Measurements from ENCODE around the gene ZNF579.
"Not testable (repeated sequence)": the region's sequence is repeated elsewhere in the genome, so short reads cannot be mapped to it uniquely, and the experiment has no call there.

ZNF579 gene

GRCh38 chr19:55593096-55593772 is 12.6 kb upstream of the ZNF579 start:
- no peak for FAIRE-seq
- TF ChIP-seq POLR2A (IDR thresholded peaks at IDR 0.05; ENCODE audit: low read depth, low read length) = no peak
- DNase-seq (ENCODE audit: insufficient read length, low spot score) = no peak

GRCh38 chr19:55592391-55593090 is 11.9 kb upstream of the ZNF579 start:
- no peak for DNase-seq (ENCODE audit: insufficient read length, low spot score)
- FAIRE-seq = no peak
- no peak for TF ChIP-seq POLR2A (IDR thresholded peaks at IDR 0.05; ENCODE audit: low read depth, low read length)

GRCh38 chr19:55591555-55591954 is 10.9 kb upstream of the ZNF579 start:
- FAIRE-seq (no peak), DNase-seq (ENCODE audit: insufficient read length, low spot score) (no peak)
- TF ChIP-seq POLR2A (IDR thresholded peaks at IDR 0.05; ENCODE audit: low read depth, low read length) = no peak

- DNase-seq (ENCODE audit: insufficient read length, low spot score) (no peak), FAIRE-seq (no peak)
- TF ChIP-seq POLR2A (IDR thresholded peaks at IDR 0.05; ENCODE audit: low read depth, low read length) = no peak
These were observed 10.0 kb upstream of the ZNF579 start for GRCh38 chr19:55590617-55591016.

- no peak for DNase-seq (ENCODE audit: insufficient read length, low spot score)
- no peak for FAIRE-seq
- no peak for TF ChIP-seq POLR2A (IDR thresholded peaks at IDR 0.05; ENCODE audit: low read depth, low read length)
These were observed 9.5 kb upstream of the ZNF579 start for GRCh38 chr19:55590109-55590508.

- no peak for DNase-seq (ENCODE audit: insufficient read length, low spot score)
- no peak for FAIRE-seq
- no peak for TF ChIP-seq POLR2A (IDR thresholded peaks at IDR 0.05; ENCODE audit: low read depth, low read length)
These were observed 8.1 kb upstream of the ZNF579 start for GRCh38 chr19:55588738-55589137.

- no peak for TF ChIP-seq POLR2A (IDR thresholded peaks at IDR 0.05; ENCODE audit: low read depth, low read length)
- FAIRE-seq = peak; percentile 20
- peak; percentile 99 for DNase-seq (ENCODE audit: insufficient read length, low spot score)
These were observed 6.5 kb upstream of the ZNF579 start for GRCh38 chr19:55586976-55587668.

- DNase-seq (ENCODE audit: insufficient read length, low spot score) (peak; percentile 97), FAIRE-seq (no peak)
- TF ChIP-seq POLR2A (IDR thresholded peaks at IDR 0.05; ENCODE audit: low read depth, low read length) = 0 out of 2 replicates have a peak, but pooled peaks have one; percentile 22
These were observed 5.2 kb upstream of the ZNF579 start for GRCh38 chr19:55585658-55586339.

GRCh38 chr19:55584871-55585270 is 4.2 kb upstream of the ZNF579 start:
- FAIRE-seq = no peak

GRCh38 chr19:55583897-55584296 is 3.2 kb upstream of the ZNF579 start:
- not testable (repeated sequence) for DNase-seq (ENCODE audit: insufficient read length, low spot score); FAIRE-seq

More at GRCh38 chr19:55584871-55585270, 4.2 kb upstream of the ZNF579 start:
- TF ChIP-seq POLR2A (IDR thresholded peaks at IDR 0.05; ENCODE audit: low read depth, low read length) = no peak
- DNase-seq (ENCODE audit: insufficient read length, low spot score) = no peak

GRCh38 chr19:55582284-55582683 is 1.6 kb upstream of the ZNF579 start:
- DNase-seq (ENCODE audit: insufficient read length, low spot score); FAIRE-seq: not testable (repeated sequence)

GRCh38 chr19:55581823-55582223 is 1.2 kb upstream of the ZNF579 start:
- FAIRE-seq (no peak), DNase-seq (ENCODE audit: insufficient read length, low spot score) (no peak)

GRCh38 chr19:55581145-55581822 is 636 bp upstream of the ZNF579 start:
- DNase-seq (ENCODE audit: insufficient read length, low spot score) = no peak
- TF ChIP-seq POLR2A (IDR thresholded peaks at IDR 0.05; ENCODE audit: low read depth, low read length) = no peak
- FAIRE-seq = no peak

More at GRCh38 chr19:55581823-55582223, 1.2 kb upstream of the ZNF579 start:
- TF ChIP-seq POLR2A (IDR thresholded peaks at IDR 0.05; ENCODE audit: low read depth, low read length) = no peak

All from H54 (cell line).